NCI-H2196 (cell line): Measurements from ENCODE around the gene AGK.
A peak's percentile ranks its signal among the peaks of the same experiment; 100 is the strongest.
"Not testable (repeated sequence)": the region's sequence is repeated elsewhere in the genome, so short reads cannot be mapped to it uniquely, and the experiment has no call there.

Source experiments
- DNase-seq: peaks from one replicate; lab custom pipeline; 2025; ENCODE audit not compliant: unreplicated experiment; lab: John Stamatoyannopoulos, UW

The AGK gene

DNA sequence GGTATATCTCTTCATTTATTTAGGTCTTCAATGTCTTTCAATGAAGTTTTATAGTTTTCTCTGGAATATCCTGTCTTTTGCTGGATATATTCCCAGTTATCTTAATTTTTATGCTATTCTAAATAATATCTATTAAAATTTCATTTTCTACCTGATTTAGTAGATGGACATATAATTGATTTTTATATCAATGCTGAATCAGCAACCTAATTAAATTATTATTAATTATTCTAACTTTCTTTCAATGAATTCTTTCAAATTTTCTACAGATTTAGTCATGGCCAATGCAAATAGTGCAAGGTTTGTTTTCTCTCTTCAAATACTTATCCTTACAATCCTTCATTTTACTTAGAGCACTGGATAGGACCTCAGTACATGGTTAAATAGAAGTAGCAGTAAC lies 94.0 kb downstream of the AGK start:
- no peak for DNase-seq

DNA sequence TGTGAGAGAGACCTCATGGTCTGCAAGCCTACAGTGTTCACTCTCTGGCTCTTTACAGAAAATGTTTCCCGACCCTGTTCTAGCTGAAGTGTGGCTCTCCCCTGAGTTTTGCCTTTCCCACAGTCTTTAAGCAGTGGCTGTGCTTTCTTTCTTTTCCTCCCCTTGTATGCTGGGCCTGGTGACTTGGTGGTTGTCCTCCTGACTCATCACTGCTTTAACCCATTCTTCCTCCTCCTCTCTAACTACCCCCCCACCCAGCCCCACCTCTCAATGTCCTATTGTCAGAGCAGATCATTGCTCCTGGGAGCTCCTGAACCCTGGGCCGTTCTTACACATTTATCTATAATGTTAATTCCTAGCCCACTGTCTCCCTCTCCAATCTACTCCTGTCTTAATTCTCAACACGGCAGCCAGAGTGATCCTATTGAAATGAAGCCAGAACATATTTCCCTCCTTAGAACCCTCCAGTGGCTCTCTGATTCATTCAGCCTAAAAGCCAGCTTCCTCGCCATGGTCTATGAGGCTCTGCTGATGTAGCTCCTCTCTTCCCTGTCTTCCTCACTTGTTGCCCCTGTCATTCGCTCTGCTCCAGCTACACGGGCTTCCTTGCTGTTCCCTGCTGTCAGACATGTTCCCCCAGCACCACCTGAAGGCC lies 95.7 kb downstream of the AGK start:
- no peak for DNase-seq

DNA sequence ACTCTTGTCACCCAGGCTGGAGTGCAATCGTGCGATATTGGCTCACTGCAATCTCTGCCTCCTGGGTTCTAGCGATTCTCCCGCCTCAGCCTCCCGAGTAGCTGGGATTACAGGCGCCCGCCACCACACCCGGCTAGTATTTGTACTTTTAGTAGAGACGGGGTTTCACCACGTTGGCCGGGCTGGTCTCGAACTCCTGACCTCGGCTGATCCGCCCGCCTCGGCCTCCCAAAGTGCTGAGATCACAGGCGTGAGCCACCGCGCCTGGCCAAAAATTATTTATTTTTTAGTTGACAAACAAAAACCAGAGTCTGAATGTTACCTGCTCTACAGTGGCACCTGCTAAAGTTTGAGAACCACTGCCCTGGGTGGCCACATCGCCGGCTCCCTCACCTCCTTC lies 96.5 kb downstream of the AGK start:
- DNase-seq = not testable (repeated sequence)

DNA sequence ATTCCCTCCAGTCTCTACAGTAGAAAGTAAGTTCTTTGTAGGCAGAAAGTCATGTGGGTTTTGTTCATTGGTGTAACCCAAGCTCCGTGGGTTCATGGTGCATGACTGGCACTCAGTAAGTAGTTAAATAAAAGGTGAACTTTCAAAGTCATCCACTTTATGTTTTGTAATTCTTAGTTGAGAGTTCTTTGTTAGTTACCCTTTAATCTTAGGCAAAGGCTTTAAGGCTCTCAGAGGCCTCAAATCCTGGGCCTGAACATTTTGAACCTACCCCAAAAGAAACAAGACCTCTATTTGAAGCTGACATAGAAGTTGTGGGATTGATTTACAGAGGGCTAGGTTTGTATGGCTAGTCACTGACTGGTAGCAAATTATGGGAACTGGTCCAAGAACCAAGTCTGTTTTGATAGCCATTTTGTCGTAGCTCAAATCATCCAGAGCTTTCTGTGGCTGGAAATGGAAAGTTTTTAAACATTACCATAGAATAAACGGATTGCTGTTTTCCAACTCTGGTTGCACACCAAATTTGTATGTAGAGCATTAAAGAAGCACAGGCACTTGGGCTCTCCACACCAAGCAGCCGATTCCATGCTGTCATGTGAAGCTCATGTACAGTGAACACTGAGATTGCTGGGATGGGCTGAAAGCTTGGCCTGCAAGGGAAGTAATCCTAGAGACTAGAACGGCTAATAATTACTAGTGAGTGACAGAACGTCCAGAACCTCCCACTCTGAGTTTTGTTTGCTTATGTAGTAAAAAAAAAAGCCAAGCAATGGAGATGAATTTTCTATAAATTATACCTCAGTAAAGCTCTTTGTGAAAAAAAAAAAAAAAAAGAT lies 97.3 kb downstream of the AGK start:
- DNase-seq = no peak

DNA sequence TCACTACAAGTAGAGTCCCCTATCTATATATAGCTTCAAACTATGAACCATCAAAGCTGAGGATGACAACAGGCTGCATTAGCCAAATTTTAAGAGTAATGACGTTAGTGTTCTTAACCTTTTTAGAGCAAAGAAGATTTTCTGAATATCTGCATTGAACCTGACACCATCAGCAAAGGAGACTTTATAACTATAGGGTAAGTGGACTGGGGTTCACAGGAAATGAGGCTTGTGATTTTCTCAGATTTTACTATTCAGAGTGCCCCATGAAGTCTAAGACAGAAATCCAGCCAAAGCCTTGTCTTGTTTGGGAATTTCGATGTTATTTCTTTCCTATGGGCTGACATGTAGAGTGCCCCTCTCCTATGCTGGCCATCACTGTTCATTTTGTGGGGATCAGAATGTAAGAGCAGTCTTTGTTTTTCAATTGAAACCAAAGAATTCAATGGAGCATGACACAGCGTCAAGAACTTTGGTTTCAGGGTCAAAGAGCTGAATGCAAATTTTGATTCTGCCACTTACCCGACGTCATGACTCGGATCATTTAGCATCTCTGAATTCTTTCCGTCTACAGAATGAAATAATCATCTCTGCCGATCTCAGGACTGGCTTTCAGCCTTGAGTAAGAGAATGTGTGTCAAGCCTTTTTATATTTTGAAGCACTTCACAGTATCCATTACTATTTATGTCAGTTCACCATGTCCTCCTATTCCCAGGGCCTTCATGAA lies 98.1 kb downstream of the AGK start:
- DNase-seq = no peak

DNA sequence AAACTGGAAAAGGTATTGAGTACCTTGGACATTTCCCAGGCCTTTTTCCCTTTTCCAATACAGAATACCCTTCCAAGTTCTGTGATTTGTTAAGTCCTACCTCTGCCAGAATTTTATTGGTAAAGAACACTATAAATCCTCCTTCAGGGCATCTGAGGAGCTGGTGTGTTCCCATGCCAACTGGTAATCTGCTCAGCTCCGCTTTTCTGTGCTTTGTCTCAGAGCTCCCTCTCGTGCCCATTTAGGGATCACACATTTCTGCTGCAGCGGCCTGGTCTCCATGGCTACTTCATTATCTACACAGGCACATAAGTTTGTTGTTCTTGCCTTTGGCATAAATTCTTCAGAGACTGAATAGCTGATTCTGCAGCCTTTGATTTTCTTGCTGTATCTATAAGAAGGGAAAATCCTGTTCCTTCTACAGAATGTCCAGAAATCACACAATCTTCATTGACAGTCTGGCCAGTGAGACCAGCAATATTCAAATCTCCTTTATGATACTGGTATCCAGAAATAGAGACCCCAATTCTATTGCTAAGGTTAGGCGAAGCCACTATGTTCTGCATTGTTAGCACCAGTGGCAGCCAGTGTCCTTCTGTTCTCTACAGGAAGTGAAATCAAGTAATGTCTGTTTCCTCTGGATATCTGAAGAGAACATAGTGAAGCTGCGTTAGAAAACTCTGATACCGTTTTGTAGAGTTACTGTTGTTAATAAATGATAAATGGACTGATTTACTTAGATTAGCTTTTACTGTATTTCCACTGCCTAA lies 98.8 kb downstream of the AGK start:
- DNase-seq = peak; percentile 86

DNA sequence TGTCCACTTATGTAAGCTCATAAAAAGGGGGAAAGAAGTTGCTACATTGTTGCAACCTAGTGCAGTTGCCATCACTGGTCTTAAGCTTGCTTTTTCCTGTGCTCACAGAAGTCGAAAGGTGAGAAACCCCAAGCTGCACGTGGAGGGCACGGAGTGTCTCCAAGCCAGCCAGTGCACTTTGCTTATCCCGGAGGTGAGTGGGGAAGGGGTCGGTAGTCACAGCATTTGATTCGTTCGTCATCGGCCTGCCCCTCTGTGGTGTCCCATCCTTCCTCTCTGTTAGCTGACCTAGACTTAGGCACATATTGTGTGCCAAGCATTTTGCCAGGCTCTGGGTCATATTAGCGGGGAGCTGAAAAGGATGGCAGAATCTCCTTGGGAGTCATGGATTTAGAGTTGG lies 100.2 kb downstream of the AGK start:
- DNase-seq = no peak

DNA sequence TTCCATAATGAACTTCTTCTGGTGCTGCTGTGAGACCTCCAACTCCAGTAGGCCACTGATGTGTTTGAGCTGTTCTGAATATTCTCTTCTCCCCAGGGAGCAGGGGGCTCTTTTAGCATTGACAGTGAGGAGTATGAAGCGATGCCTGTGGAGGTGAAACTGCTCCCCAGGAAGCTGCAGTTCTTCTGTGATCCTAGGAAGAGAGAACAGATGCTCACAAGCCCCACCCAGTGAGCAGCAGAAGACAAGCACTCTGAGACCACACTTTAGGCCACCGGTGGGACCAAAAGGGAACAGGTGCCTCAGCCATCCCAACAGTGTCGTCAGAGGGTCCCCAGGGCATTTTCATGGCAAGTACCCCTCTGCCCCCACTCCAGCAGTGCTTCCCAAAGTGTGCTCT lies 101.5 kb downstream of the AGK start:
- no peak for DNase-seq

DNA sequence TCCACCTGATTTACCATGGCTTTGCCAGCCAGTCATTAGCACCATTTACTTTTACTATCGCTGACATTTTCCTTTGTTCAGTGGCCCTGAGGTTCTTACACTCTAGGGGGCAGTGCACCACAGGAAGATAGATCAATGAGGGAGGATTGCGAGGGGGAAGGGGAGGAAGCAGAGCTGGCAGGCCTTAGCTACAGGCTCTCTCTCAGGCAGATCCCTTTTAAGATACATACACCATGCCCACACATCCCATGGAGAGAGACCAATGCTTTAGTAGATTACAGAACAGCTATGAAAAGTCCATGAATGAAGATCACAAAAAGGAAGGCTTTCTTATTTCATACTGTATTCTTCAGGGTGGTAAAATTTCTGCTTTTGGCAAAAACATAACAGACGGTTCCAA lies 103.3 kb downstream of the AGK start:
- DNase-seq = peak; percentile 66

DNA sequence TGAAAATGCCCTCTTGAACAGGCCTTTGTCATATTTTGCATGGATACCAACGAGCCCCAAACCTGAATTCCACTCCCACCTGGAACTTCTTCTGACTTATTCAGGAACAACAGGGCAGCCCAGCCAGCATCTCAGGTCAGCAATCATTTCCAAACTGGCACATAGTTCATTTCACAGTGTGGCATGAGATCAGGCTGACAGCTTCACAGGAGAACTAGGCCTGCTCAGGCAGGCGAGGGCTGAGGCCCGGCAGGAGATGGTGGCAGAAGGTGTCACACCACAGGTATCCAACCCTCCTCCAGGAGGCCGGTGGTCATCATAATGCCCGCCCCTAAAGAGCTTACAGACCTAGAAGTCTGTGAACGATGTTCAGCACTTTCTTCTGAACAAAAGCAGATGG lies 108.3 kb downstream of the AGK start:
- no peak for DNase-seq

DNA sequence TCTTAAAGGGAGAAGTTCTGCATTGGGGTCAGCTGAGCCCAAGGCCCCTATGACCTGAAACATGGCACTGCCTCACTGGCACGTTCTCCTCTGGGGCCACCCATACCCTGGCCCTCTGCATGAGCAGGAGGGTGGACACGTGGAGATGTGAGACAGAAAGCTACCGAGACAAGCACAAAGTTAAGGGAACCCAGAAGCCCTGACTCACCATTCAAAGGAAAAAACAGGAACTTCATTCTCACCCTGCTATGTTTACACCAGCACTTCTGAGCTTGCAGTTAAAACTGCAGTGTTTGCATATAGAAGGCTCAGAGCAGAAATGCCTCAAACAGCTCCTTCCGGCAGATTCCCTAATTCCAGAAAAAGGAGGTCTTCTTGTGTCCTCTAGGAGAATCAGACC lies 109.0 kb downstream of the AGK start:
- no peak for DNase-seq

DNA sequence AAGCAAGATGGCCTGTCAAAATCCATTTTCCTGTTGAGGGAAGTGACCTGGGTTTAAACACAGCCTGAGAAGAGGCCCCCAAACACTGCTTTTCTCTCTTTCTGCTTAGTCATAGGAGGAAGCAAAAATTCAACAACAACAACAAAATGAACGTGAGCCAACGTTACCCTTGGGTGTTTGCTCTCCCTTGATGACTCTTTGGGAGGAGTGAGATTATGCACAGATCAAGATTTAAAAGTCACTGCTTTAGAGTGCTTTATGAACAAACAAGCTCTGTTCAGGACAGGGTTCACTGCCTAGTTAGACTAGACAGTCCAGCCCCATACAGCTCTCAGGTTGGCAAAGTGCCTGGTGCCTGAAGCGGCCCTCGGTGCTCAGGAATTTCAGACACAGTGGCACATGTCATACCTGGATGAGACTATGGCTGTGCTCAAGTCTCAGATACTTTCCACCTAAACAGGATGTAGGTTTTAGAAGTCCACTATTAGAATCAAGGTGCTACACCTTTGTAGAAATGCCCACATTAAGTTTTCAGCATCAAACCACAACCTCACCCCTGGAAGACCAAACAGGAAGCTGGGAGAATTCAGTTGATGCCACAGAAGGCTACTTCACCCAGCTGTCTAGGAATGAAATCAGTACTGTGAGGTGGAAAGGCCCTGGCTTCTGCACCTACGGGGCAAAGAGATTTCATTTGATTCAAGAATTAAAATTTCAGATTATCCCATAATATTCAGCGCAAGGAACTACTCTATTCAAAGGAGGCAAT lies 112.1 kb downstream of the AGK start:
- peak; percentile 33 for DNase-seq

DNA sequence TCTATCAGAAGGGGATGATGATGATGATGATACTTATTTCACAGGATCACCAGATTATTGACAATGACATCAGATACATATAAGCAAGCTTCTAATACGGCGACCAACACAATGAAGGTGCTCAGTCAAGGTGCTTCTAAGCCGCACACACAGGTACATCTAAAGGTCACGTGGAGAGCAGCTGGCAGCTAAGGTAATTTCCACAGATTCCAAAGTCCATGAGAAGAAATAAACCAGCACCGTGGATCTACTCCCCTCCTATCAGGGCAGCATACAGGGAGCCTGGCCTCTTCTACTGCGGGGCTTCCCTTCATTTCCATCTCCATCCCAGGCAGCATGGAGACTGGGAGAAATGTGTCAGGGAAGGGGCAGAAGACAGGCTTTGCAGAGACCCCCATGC lies 113.2 kb downstream of the AGK start:
- DNase-seq = no peak

DNA sequence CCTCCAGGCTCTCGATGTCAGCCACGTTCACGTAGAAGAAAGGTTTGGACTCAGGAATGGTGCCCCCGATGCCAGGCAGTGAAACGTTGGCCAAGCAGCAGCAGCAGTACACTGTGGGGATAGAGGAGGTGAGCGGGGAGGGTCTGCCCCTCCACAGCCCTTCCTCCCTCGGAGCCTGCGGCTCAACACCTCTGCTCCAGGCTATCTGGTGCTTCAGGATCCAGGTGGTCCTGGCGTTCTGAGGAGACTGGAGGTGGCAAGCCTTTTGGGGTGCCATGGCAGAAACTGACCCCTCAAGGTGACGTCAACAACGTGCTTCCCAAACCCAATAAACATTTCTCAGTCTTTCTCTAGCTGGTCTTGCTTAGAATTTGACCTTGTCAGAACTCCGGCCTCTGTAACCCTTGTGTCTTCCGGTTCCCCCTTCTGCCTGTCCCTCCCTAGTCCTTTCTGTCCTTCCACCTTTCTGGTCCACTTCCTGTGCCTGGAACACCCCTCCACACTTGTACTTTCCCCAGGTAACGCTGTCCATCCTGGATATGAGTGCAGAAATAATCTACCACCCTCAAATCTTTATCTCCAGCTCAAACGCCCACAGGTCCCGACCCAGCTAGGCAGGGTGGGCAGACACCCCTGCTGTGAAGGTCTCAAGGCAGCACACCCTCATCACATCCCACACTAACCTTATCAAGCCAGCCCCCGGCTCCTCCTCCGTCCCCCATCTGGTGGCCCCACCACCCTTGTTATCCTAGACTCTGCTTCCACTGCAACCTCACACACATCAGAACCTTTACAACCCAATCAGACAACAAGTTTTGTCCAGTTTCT lies 114.2 kb downstream of the AGK start:
- DNase-seq = no peak

DNA sequence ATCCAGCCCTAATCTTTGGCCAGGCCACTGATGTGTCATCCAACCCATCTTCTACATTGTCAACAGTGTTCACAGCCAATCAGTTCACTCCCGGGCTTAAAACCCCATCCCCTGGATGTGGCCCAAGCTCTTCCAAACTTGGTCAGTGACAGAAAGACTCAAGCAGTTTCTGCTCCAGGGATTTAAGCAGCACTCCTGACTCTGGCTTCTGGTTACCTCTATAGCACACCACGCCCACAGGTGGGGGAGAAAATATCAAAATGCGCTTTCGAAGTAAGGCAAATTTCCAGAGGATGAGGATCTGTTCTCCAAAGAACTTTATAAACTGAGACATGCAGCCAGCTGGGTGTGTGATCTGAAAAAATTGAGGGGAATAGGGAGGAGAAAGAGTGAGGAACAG lies 114.9 kb downstream of the AGK start:
- no peak for DNase-seq

DNA sequence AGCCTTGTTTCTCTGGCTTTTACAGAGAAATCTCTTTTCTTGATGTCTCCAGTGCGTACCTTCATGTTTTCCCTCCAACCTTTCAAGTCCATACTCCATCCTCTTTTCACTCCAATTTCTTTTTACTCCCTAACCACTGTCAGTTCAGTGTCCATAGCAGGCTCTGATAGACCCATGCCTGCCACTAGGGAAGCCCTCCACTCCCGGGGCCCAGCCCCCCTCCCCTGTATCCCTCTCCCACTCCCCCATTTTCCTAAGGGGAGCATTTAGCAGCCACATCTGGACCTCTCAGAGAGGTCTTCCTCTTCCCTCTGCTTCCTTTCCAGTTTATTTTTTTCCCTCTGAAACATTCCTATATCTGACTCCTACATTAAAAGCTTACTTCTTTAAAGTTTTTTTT lies 117.6 kb downstream of the AGK start:
- no peak for DNase-seq

DNA sequence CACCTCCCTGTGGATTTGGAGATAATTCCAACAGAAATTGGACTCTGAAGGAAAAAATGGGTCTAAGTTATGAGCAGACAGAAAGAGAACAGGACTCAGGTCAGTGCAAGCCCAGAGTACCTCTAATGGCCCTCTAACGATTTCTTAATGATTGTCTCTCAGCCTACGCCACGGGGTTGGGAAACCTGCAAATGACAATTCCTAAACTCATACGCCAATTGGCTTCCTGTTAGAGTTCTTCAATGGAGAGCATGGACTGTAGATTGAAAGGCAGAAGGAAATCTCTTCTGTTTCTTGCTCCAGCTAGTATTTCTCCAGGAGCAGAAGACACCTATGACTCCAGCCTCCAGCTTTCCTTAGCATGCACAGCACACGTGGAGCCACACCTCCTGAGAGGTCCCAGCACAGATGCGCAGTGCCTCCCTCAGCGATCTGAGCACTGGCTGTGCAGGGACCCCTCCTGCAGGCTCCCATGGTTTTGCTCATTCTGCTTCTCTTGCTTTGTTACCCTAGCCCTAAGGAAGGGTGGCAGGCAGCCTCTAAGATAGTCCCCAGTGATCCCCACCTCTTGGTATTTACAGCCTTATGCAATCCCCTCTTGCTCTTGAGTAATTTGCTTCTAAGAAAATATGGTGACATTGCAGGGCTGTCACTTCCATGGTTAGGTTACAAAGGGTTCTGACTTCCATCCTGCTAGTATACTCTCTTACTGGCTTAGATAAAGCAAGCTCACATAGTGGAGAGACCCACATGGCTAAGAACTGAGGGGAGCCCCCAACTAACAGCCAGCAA lies 120.7 kb downstream of the AGK start:
- DNase-seq = no peak

DNA sequence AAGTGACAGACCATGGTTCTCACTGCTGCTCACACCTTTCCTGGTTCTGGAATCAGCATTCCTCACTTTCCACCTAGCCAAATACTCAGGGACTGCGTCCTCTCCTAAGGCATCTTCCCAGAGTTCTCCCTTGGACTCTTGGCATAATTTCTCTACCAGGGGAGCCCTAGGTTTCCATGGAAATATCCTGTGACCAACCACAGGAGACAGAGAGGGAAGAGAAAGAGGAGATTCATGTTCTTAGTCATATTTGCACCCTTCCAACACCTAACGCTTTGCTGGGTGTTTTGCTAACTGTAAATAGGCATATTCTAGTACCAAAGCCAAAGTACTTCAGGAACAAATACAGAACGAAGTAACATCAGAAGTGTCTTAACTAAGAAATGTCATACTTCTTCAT lies 122.1 kb downstream of the AGK start:
- DNase-seq = no peak

DNA sequence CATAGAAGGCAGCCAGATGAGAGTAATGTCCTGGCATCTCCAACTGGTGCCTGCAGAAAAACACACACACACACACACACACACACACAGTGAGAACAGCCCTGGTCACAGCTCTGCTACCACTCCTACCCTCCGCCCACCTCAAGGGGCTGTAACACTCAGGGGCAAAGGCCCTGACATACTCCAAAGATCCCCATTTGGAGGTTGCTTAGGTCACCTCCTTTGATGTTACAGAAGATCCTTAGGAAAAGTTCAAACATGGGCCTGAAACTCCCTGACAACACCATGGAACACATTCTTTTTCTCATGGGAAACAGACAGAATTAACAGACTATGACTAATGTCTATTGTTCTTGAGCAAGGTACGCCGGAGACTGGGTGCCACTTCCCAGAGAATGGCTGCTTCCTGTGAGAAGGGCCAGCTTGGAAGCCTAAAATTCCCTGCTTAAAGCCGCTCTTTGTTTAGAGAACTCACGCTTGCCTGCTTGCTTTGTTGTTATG lies 123.0 kb downstream of the AGK start:
- DNase-seq = no peak
